Measurements from ENCODE around the gene EHBP1L1. TPM values are rescaled to one million over a fixed set of nuclear protein-coding genes. Genes with fewer than 3 reads are reported as not detected.
A peak's percentile ranks its signal among the peaks of the same experiment; 100 is the strongest.

The EHBP1L1 gene
- total and polyA plus RNA-seq, 2 donors (not counting 1 experiment from before 2014, with no cell fraction given) = 12.8 to 53.5 TPM

DNA sequence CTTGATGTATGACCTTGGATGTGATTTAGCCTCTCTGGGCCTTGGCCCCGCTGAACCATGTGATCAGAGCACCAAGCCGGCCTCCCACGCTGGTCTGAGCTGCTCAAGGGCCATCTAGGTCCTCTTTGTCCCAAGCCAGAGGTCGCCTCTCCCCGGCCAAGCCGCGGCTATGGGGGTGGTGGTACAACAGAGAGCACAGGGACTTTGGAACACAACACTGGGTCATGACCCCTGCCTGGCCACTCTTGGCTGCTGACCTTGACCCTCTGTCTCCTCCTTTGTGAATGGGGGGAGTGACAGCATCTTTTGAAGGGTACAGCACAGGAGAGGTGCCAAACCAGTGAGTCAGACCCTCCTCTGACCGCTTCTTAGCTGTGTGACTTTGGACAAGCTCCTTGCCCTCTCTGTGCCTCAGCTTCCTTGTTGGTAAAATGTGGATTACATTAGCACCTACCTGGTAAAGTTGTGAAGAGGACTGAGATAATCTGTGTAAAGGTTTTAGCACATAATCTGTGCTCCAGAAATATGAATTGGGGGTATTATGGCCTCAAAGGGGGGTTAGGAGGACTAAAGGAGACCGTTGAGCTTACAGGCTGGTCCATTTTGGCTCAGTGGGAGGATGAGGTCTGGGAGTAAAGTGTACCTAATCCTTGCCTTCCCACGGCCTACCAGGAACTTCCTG lies 46.2 kb upstream of the EHBP1L1 start:
- H3K27me3 ChIP-seq (ENCODE audit: control insufficient read depth, insufficient read depth, low read length) = no peaks in the 10 kb centered on the region
- peaks cover 38% of the 10 kb centered on the region for H3K36me3 ChIP-seq (ENCODE audit: control insufficient read depth, insufficient read depth, low read length)
- no peak overlapping the region for H3K4me3 ChIP-seq (replicated peaks in 1 of 4; ENCODE audit: control extremely low read depth in 1 of 4, insufficient read depth in 1 of 4, low read depth in 3 of 4, low read length in 4 of 4)
- H3K27ac ChIP-seq (ENCODE audit: insufficient read depth, low read length) = no peak overlapping the region
- H3K79me2 ChIP-seq (ENCODE audit: control insufficient read depth, insufficient read depth, low read length) = peaks cover 25% of the 10 kb centered on the region
- no peaks in the 10 kb centered on the region for H4K20me1 ChIP-seq (ENCODE audit: control insufficient read depth, extremely low read depth, insufficient read depth, low read length)
- TF ChIP-seq EZH2 (IDR thresholded peaks at IDR 0.05; ENCODE audit: low read length, missing control alignments) = no peak
- TF ChIP-seq, protein P1, sequence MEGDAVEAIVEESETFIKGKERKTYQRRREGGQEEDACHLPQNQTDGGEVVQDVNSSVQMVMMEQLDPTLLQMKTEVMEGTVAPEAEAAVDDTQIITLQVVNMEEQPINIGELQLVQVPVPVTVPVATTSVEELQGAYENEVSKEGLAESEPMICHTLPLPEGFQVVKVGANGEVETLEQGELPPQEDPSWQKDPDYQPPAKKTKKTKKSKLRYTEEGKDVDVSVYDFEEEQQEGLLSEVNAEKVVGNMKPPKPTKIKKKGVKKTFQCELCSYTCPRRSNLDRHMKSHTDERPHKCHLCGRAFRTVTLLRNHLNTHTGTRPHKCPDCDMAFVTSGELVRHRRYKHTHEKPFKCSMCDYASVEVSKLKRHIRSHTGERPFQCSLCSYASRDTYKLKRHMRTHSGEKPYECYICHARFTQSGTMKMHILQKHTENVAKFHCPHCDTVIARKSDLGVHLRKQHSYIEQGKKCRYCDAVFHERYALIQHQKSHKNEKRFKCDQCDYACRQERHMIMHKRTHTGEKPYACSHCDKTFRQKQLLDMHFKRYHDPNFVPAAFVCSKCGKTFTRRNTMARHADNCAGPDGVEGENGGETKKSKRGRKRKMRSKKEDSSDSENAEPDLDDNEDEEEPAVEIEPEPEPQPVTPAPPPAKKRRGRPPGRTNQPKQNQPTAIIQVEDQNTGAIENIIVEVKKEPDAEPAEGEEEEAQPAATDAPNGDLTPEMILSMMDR (conservative IDR thresholded peaks at IDR 0.05 in 1 of 2, IDR thresholded peaks at IDR 0.05 in 1 of 2; ENCODE audit: low read depth in 1 of 2, low read length in 2 of 2) = no peak
- no peaks in the 10 kb centered on the region for H3K9me3 ChIP-seq (ENCODE audit: control insufficient read depth, insufficient read depth, low read depth, low read length)
- H2AFZ ChIP-seq (ENCODE audit: low read length) = no peak overlapping the region
- no peak overlapping the region for H3K9ac ChIP-seq (ENCODE audit: insufficient read depth, low read length)
- no peak overlapping the region for H3K4me2 ChIP-seq (ENCODE audit: extremely low read depth, insufficient read depth, low read length)
- no peak for DNase-seq (ENCODE audit: low read depth in 2 of 2)
- H3K4me1 ChIP-seq (ENCODE audit: control insufficient read depth, extremely low read depth, insufficient read depth, low read length) = peaks cover 4% of the 10 kb centered on the region

DNA sequence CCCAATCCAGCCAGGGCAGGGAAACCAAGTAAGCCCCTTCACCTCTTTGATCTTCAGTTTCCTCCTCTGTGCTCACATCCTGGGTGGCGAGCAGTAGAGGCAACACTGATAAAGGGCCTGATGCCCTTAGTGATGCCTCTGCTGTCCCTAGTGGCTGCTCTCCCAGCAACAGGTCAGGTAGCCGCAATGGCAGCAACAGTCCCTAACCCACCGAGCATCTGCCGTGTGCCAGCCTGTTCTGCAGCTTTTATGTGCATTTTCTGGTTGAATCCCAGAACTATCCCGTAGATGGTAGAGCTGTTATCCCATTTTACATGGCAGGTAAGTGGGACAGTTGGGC lies 45.7 kb upstream of the EHBP1L1 start:
- H4K20me1 ChIP-seq (ENCODE audit: control insufficient read depth, extremely low read depth, insufficient read depth, low read length) = no peaks in the 10 kb centered on the region
- H3K36me3 ChIP-seq (ENCODE audit: control insufficient read depth, insufficient read depth, low read length) = peaks cover 42% of the 10 kb centered on the region
- H3K9me3 ChIP-seq (ENCODE audit: control insufficient read depth, insufficient read depth, low read depth, low read length) = no peaks in the 10 kb centered on the region
- DNase-seq (ENCODE audit: low read depth in 2 of 2) = no peak
- H2AFZ ChIP-seq (ENCODE audit: low read length) = no peak overlapping the region
- no peaks in the 10 kb centered on the region for H3K27me3 ChIP-seq (ENCODE audit: control insufficient read depth, insufficient read depth, low read length)
- no peak overlapping the region for H3K27ac ChIP-seq (ENCODE audit: insufficient read depth, low read length)
- H3K4me2 ChIP-seq (ENCODE audit: extremely low read depth, insufficient read depth, low read length) = no peak overlapping the region
- H3K4me3 ChIP-seq (replicated peaks in 1 of 4; ENCODE audit: control extremely low read depth in 1 of 4, insufficient read depth in 1 of 4, low read depth in 3 of 4, low read length in 4 of 4) = no peak overlapping the region
- H3K9ac ChIP-seq (ENCODE audit: insufficient read depth, low read length) = no peak overlapping the region
- H3K79me2 ChIP-seq (ENCODE audit: control insufficient read depth, insufficient read depth, low read length) = peaks cover 24% of the 10 kb centered on the region
- no peak for TF ChIP-seq EZH2 (IDR thresholded peaks at IDR 0.05; ENCODE audit: low read length, missing control alignments)
- TF ChIP-seq, protein P1 (conservative IDR thresholded peaks at IDR 0.05 in 1 of 2, IDR thresholded peaks at IDR 0.05 in 1 of 2; ENCODE audit: low read depth in 1 of 2, low read length in 2 of 2) = peak in 1 of 2 donors; percentile 28
- H3K4me1 ChIP-seq (ENCODE audit: control insufficient read depth, extremely low read depth, insufficient read depth, low read length) = peaks cover 4% of the 10 kb centered on the region

DNA sequence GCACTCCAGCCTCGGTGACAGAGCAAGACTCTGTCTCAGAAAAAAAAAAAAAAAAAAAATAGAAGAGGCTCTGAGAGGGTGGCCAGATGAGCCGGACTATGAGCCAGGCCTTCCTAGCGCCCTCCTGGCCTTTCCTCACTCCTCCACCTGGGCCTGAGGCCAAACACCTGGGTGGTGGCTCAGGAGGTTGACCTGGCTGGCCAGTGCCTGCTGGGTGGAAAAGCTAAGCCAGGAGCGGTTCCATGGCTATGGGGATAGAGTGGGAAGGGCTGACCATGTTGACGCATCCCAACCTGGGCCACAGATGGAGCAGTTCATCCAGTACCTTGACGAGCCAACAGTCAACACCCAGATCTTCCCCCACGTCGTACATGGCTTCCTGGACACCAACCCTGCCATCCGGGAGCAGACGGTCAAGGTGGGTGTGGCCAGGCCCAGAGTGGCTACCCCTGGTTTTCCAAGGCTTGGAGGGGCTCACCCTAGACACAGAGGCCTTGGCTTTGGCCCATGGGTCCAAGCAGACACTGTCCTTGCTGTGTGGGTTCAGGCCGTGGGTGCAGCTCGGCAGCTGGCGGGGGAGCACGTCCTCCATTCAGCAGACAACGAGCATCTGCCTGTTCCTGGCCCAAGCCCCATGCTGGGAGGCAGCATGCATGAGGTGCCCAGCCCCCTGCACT lies 43.3 kb upstream of the EHBP1L1 start:
- no peak for TF ChIP-seq EZH2 (IDR thresholded peaks at IDR 0.05; ENCODE audit: low read length, missing control alignments)
- Histone ChIP-seq H3K9ac (ENCODE audit: insufficient read depth, low read length) (no peak overlapping the region), H4K20me1 (ENCODE audit: control insufficient read depth, extremely low read depth, insufficient read depth, low read length) (no peaks in the 10 kb centered on the region), H3K79me2 (ENCODE audit: control insufficient read depth, insufficient read depth, low read length) (peaks cover 3% of the 10 kb centered on the region), H3K36me3 (ENCODE audit: control insufficient read depth, insufficient read depth, low read length) (peaks cover 53% of the 10 kb centered on the region), H3K27me3 (ENCODE audit: control insufficient read depth, insufficient read depth, low read length) (no peaks in the 10 kb centered on the region), H3K27ac (ENCODE audit: insufficient read depth, low read length) (no peak overlapping the region), H3K4me1 (ENCODE audit: control insufficient read depth, extremely low read depth, insufficient read depth, low read length) (no peaks in the 10 kb centered on the region), H3K9me3 (ENCODE audit: control insufficient read depth, insufficient read depth, low read depth, low read length) (no peaks in the 10 kb centered on the region), H3K4me3 (replicated peaks in 1 of 4; ENCODE audit: control extremely low read depth in 1 of 4, insufficient read depth in 1 of 4, low read depth in 3 of 4, low read length in 4 of 4) (no peak overlapping the region), H2AFZ (ENCODE audit: low read length) (no peak overlapping the region), H3K4me2 (ENCODE audit: extremely low read depth, insufficient read depth, low read length) (no peak overlapping the region)
- no peak for DNase-seq (ENCODE audit: low read depth in 2 of 2)

Measured in fibroblast of lung (primary cell).